Heart left ventricle (tissue), 16 donors: Measurements from ENCODE around the gene FAM227B. TPM values are rescaled to one million over a fixed set of nuclear protein-coding genes. Genes with fewer than 3 reads are reported as not detected.
"Not testable (repeated sequence)": the region's sequence is repeated elsewhere in the genome, so short reads cannot be mapped to it uniquely, and the experiment has no call there.

Experiments
- ATAC-seq, 4 donors: fragments of 200-7000 bp; cut with Tn5 transposase; one replicate each; pipeline ENCODE4 v1.9.1; 2020 to 2022; ENCODE audit warnings: moderate library complexity in 4 of 4, mild to moderate bottlenecking in 3 of 4, moderate number of reproducible peaks in 1 of 4
- DNase-seq, 5 donors: peaks; one replicate each; pipeline ENCODE4 v3.0.0-alpha.2; 2020
- H3K27ac ChIP-seq, 12 donors: fragments of 200-600 bp; sonication (generic) in 4 of 12; one replicate each; pipeline versions ENCODE4 v1.5.0 to v1.8.0; 2016 to 2022; ENCODE audit warnings: mild to moderate bottlenecking in 2 of 12
- H3K27me3 ChIP-seq, 9 donors: fragments of 200-600 bp; sonication (generic) in 2 of 9; one replicate each; pipeline versions ENCODE4 v1.5.1 to v1.8.0; 2016 to 2022; ENCODE audit warnings: mild to moderate bottlenecking in 3 of 9
- H3K36me3 ChIP-seq, 9 donors: fragments of 200-600 bp; sonication (generic) in 2 of 9; one replicate each; pipeline versions ENCODE4 v1.5.0 to v1.8.0; 2018 to 2022; ENCODE audit warnings: mild to moderate bottlenecking in 2 of 9
- H3K4me1 ChIP-seq, 12 donors: fragments of 200-600 bp; sonication (generic) in 4 of 12; one replicate each; pipeline versions ENCODE4 v1.5.0 to v1.8.0; 2016 to 2022; ENCODE audit warnings: mild to moderate bottlenecking in 3 of 12
- H3K4me3 ChIP-seq, 12 donors: fragments of 200-600 bp; sonication (generic) in 4 of 12; one replicate each; pipeline versions ENCODE4 v1.5.0 to v1.8.0; 2017 to 2022; ENCODE audit warnings: mild to moderate bottlenecking in 9 of 12, moderate library complexity in 4 of 12
- H3K9me3 ChIP-seq, 12 donors: fragments of 200-600 bp; sonication (generic) in 4 of 12; one replicate each; pipeline versions ENCODE4 v1.5.0 to v1.8.0; 2016 to 2022; ENCODE audit warnings: mild to moderate bottlenecking in 1 of 12
- CTCF ChIP-seq, 12 donors: fragments of 200-600 bp; sonication (generic) in 4 of 12; IDR thresholded peaks; one replicate each; pipeline versions ENCODE4 v1.5.0 to v1.8.0; 2018 to 2022; ENCODE audit warnings: antibody characterized with exemption in 12 of 12, mild to moderate bottlenecking in 5 of 12
- POLR2A ChIP-seq, 2 donors: fragments of 450-650 bp; IDR thresholded peaks; one replicate each; pipeline ENCODE4 v1.6.1; 2017; ENCODE audit warnings: antibody characterized with exemption in 2 of 2, mild to moderate bottlenecking in 2 of 2, moderate library complexity in 2 of 2
- WGBS, 4 donors: extraction: QIAGEN DNeasy Blood & Tissue Kit in 2 of 4; methylation state at CpG; one replicate each; pipeline versions ENCODE4 v1.1.5 to v1.1.7; 2013 to 2018; 5-methylcytosine and 5-hydroxymethylcytosine counted together
- intact Hi-C, 10 donors: fragments of 100-400 bp; cut with DNase I; formaldehyde crosslinking; loops; one replicate each; pipeline versions ENCODE4 v1.11.1 to v1.14.2; 2022
- polyA plus RNA-seq, 2 donors: library from polyadenylated mRNA; stranded (reverse); fragments of 200-250 nt; gene quantifications; one replicate each; pipeline ENCODE4 v1.2.3, GENCODE V29; 2013
- total RNA-seq, 9 donors: library from RNA; depleted of rRNA in 2 of 9; stranded (reverse); fragments of >200 nt in 2 of 9; fragmentation: NEBNext Ultra II Directional in 3 of 9; extraction: Animal tissue kit (Norgen Biotek cat#: 25700) in 3 of 9; gene quantifications; one replicate each; pipeline versions ENCODE4 v1.1.0 to v1.2.4, GENCODE V29; 2016 to 2023
- donor health status: ischemic (EF 13 %, LVEDD 7.1; RV severe dilation, severe dysfunction).
- donor health status: healthy with polysubstance abuse.
- donor health status: DM: no; HTN: yes; CAD: no.
- donor health status: DM: no; HTN: no; CAD: no.
- donor health status: ischemic (EF 25% LVEDD 6.9; RV normal size, moderate dysfunction).
- donor health status: ischemic (EF 25% LVEDD 5.7; RV mildly dilated, moderate dysfunction).
- donor health status: healthy.
- donor health status: DM: yes; HTN: yes; CAD: no.
- donor health status: ischemic (EF 35%, LVEDD 5.7; RV mildly dilated, moderate dysfunction).
- donor health status: nonischemic (EF 11% LVEDD 7.7; RV severe dilation, severe dysfunction).
- donor health status: DM: yes; HTN: yes; CAD: no.
- donor health status: PGD.
- donor health status: ischemic (EF 29% LVEDD 5.4; RV normal size, mild dysfunction).
- donor health status: nonischemic (EF 23%, LVEDD 6.1; RV moderate dilation, normal function).

FAM227B gene
- total and polyA plus RNA-seq, 11 donors = 5.8 to 18.8 (median 14.3) TPM

GRCh38 chr15:49606594-49606993, 14.0 kb downstream of the FAM227B start:
- Histone ChIP-seq H3K36me3 (peaks cover 0 to 11% (median 0%) of the 10 kb centered on the region in 9 donors), H3K9me3 (peaks cover 0 to 28% (median 3%) of the 10 kb centered on the region in 12 donors), H3K27me3 (no peaks in the 10 kb centered on the region), H3K4me1 (no peaks in the 10 kb centered on the region), H3K27ac (no peak overlapping the region), H3K4me3 (no peak overlapping the region)
- peak in 1 of 12 donors; percentile 11 for TF ChIP-seq CTCF (IDR thresholded peaks at IDR 0.05)
- no peak for TF ChIP-seq POLR2A (IDR thresholded peaks at IDR 0.05)
- intact Hi-C loops = no loop called here
- DNase-seq = no peak
- no peak for ATAC-seq

GRCh38 chr15:49605588-49605987, 15.0 kb downstream of the FAM227B start:
- no peak for DNase-seq
- intact Hi-C loops = no loop called here

GRCh38 chr15:49604625-49605409, 15.8 kb downstream of the FAM227B start:
- peaks cover 0 to 46% (median 14%) of the 10 kb centered on the region in 12 donors for H3K9me3 ChIP-seq
- TF ChIP-seq CTCF (IDR thresholded peaks at IDR 0.05) = no peak
- no peak for TF ChIP-seq POLR2A (IDR thresholded peaks at IDR 0.05)
- H3K4me1 ChIP-seq = no peaks in the 10 kb centered on the region
- 93 to 100% (median 99%) methylated on average over 1 to 2 of the region's 2 CpGs for WGBS, 4 donors
- no peak overlapping the region for H3K27ac ChIP-seq
- intact Hi-C loops = no loop called here
- no peak for DNase-seq
- no peaks in the 10 kb centered on the region for H3K27me3 ChIP-seq
- ATAC-seq = no peak
- no peak overlapping the region for H3K4me3 ChIP-seq
- peaks cover 0 to 14% (median 0%) of the 10 kb centered on the region in 9 donors for H3K36me3 ChIP-seq

More at GRCh38 chr15:49605588-49605987, 15.0 kb downstream of the FAM227B start:
- Histone ChIP-seq H3K27ac (no peak overlapping the region), H3K4me1 (no peaks in the 10 kb centered on the region), H3K4me3 (no peak overlapping the region), H3K27me3 (no peaks in the 10 kb centered on the region), H3K36me3 (peaks cover 0 to 13% (median 0%) of the 10 kb centered on the region in 9 donors), H3K9me3 (peaks cover 0 to 39% (median 10%) of the 10 kb centered on the region in 12 donors)
- ATAC-seq = no peak
- WGBS, 4 donors = 95 to 100% (median 97%) methylated on average over 2 of the region's 2 CpGs
- TF ChIP-seq CTCF (IDR thresholded peaks at IDR 0.05) (no peak), POLR2A (IDR thresholded peaks at IDR 0.05) (no peak)

- H3K27me3 ChIP-seq, H3K4me1 ChIP-seq, intact Hi-C loops, H3K36me3 ChIP-seq, H3K27ac ChIP-seq, ATAC-seq, H3K4me3 ChIP-seq, DNase-seq: not testable (repeated sequence)
- WGBS, 4 donors = 87 to 97% (median 95%) methylated on average over 11 to 12 of the region's 12 CpGs
- H3K9me3 ChIP-seq = peaks cover 0 to 29% (median 10%) of the 10 kb centered on the region in 12 donors
Observed at GRCh38 chr15:49592829-49593316, 27.7 kb downstream of the FAM227B start.
